Measurements from ENCODE around the gene CALCR.

GRCh38 chr7:93427107-93427506 lies 147.4 kb downstream of the CALCR start:
- TF ChIP-seq CTCF (conservative IDR thresholded peaks at IDR 0.05; ENCODE audit: low read depth, low read length) (no peak), EZH2 (IDR thresholded peaks at IDR 0.05; ENCODE audit: low read length, unreplicated experiment) (no peak)
